ENCODE results near the gene DCLRE1A.

GRCh38 chr10:113891476-113891875, 37.6 kb upstream of the DCLRE1A start:
- TF ChIP-seq CTCF (IDR thresholded peaks at IDR 0.05; ENCODE audit: insufficient read depth, low read length) = no peak
- no peak for TF ChIP-seq SPI1 (IDR thresholded peaks at IDR 0.05; ENCODE audit: borderline replicate concordance, low read depth)
